GM12878 (cell line): Measurements from ENCODE around the gene TXNRD1. TPM values are rescaled to one million over a fixed set of nuclear protein-coding genes. Genes with fewer than 3 reads are reported as not detected.

Experiments used
- ATAC-seq: fragments of 200-7000 bp; cut with Tn5 transposase; 3 replicates; pipeline ENCODE4 v1.9.1; 2020; ENCODE audit warnings: mild to moderate bottlenecking, moderate library complexity
- BruUV-seq: library from RNA; stranded (reverse); fragments of 400-500 nt; replicated peaks from 2 replicates; lab custom pipeline; 2021; lab: Mats Ljungman, UMichigan
- CTCF ChIA-PET: fragments of 300-600 bp; sonication (Branson Sonifier 250); formaldehyde crosslinking; extraction: SDS; loops from one replicate; lab custom pipeline; 2021; ENCODE audit warnings: inconsistent platforms; lab: Yijun Ruan, JAX
- POLR2A ChIA-PET: fragments of 350-600 bp; formaldehyde crosslinking; extraction: SDS; loops from one replicate; lab custom pipeline; 2021; ENCODE audit warnings: inconsistent platforms; lab: Charles Lee
- RAD21 ChIA-PET: fragments of 300-600 bp; sonication (Branson Sonifier 250); formaldehyde crosslinking; loops from one replicate; lab custom pipeline; 2023; ENCODE audit warnings: antibody characterized with exemption; ENCODE audit not compliant: unreplicated experiment; lab: Charles Lee
- SMC1A ChIA-PET: fragments of 300-600 bp; sonication (Branson Sonifier 250); formaldehyde crosslinking; loops from one replicate; lab custom pipeline; 2023; ENCODE audit not compliant: unreplicated experiment, uncharacterized antibody; lab: Charles Lee
- DNase-seq: peaks from one replicate; pipeline ENCODE4 v3.0.0-alpha.2; 2011; ENCODE audit warnings: low read depth, low spot score
- FAIRE-seq: peaks from 3 replicates; lab custom pipeline; 2011; peaks lifted over from hg19 to GRCh38; lab: Jason Lieb, UNC
- H2AFZ ChIP-seq: 2 replicates; pipeline ENCODE4 v1.6.0; 2011; ENCODE audit warnings: low read depth, low read length, control low read depth; ENCODE audit not compliant: control insufficient read depth
- H3K27ac ChIP-seq: 2 replicates; pipeline ENCODE4 v1.5.1; 2011; ENCODE audit warnings: control low read depth; ENCODE audit not compliant: control insufficient read depth, insufficient read depth
- H3K27me3 ChIP-seq, 2 experiments: replicated peaks in 1 of 2; 2 replicates each; pipeline versions ENCODE4 v1.6.0 to v1.6.1; 2011; ENCODE audit warnings: low read length in 1 of 2; ENCODE audit not compliant: control insufficient read depth in 2 of 2, insufficient read depth in 2 of 2
- H3K36me3 ChIP-seq, 2 experiments: 2 replicates each; pipeline ENCODE4 v1.5.1; 2011; ENCODE audit warnings: low read length in 1 of 2; ENCODE audit not compliant: control insufficient read depth in 2 of 2, insufficient read depth in 2 of 2
- H3K4me1 ChIP-seq: 2 replicates; pipeline ENCODE4 v1.6.1; 2011; ENCODE audit warnings: mild to moderate bottlenecking, low read length, moderate library complexity, mixed read lengths; ENCODE audit not compliant: control insufficient read depth, insufficient read depth
- H3K4me2 ChIP-seq: 2 replicates; pipeline ENCODE4 v1.6.0; 2011; ENCODE audit warnings: control low read depth; ENCODE audit not compliant: control insufficient read depth, insufficient read depth
- H3K4me3 ChIP-seq: fragments of 200-600 bp; sonication (generic); 2 replicates; pipeline ENCODE4 v1.5.1; 2016
- H3K79me2 ChIP-seq: 2 replicates; pipeline ENCODE4 v1.6.0; 2011; ENCODE audit warnings: low read length; ENCODE audit not compliant: control insufficient read depth, insufficient read depth
- H3K9ac ChIP-seq: 2 replicates; pipeline ENCODE4 v1.8.0; 2011; ENCODE audit warnings: low read length, control low read depth, mixed read lengths; ENCODE audit not compliant: control insufficient read depth, insufficient read depth
- H3K9me3 ChIP-seq: replicated peaks from 3 replicates; pipeline ENCODE4 v1.5.1; 2011; ENCODE audit warnings: mild to moderate bottlenecking, low read length; ENCODE audit not compliant: control insufficient read depth, insufficient read depth
- H4K20me1 ChIP-seq: 2 replicates; pipeline ENCODE4 v1.6.0; 2011; ENCODE audit not compliant: control insufficient read depth, insufficient read depth
- CBX3 ChIP-seq: fragments of 200-600 bp; sonication (generic); IDR thresholded peaks from 2 replicates; pipeline ENCODE4 v1.6.1; 2016; ENCODE audit warnings: low read depth, borderline replicate concordance
- RELB ChIP-seq: fragments of 450-650 bp; IDR thresholded peaks from 2 replicates; pipeline ENCODE4 v1.6.1; 2017; ENCODE audit warnings: low read depth, mild to moderate bottlenecking, moderate library complexity
- SMAD1 ChIP-seq: fragments of 450-650 bp; IDR thresholded peaks from 2 replicates; pipeline ENCODE4 v1.6.1; 2018; ENCODE audit warnings: mild to moderate bottlenecking, low read depth; ENCODE audit not compliant: partially characterized antibody
- TBL1XR1 ChIP-seq: IDR thresholded peaks from 2 replicates; pipeline ENCODE4 v1.6.1; 2012; ENCODE audit warnings: low read depth, low read length, improper control_type of control experiment
- ZNF687 ChIP-seq: fragments of 450-650 bp; IDR thresholded peaks from 2 replicates; pipeline ENCODE4 v1.6.1; 2017; ENCODE audit warnings: mild to moderate bottlenecking, moderate library complexity
- WGBS: methylation state at CpG from one replicate; pipeline ENCODE4 v1.1.6; 2016; ENCODE audit warnings: low lambda C conversion rate; ENCODE audit not compliant: insufficient replicate concordance, insufficient coverage; ENCODE audit errors: missing lambda C conversion rate; 5-methylcytosine and 5-hydroxymethylcytosine counted together
- in situ Hi-C: fragments of 300-500 bp; cut with MboI; formaldehyde crosslinking; loops from 9 replicates; pipeline ENCODE4 v1.14.3; 2018; ENCODE audit warnings: mixed read lengths
- intact Hi-C: fragments of 100-400 bp; cut with micrococcal nuclease; formaldehyde crosslinking; loops from one replicate; pipeline ENCODE4 v1.14.2; 2022; ENCODE audit not compliant: unreplicated experiment
- polyA plus RNA-seq, 11 experiments: library from polyadenylated mRNA; depleted of rRNA in 4 of 11; unstranded in 6 of 11; stranded (reverse) in 5 of 11; fragments of >200 nt; fragmentation: Nextera tagmentation in 4 of 11; fragmentation: Illumina TruSeq in 1 of 11; extraction: Ambion mirVana in 4 of 11; extraction: Trizol in 1 of 11; gene quantifications; 1 replicate in 1 of 11; 2 replicates in 10 of 11; pipeline versions ENCODE4 v1.2.1 to v1.2.3, GENCODE V29; 2011 to 2016; ENCODE audit warnings: inconsistent platforms in 2 of 11, missing spikeins in 2 of 11, low read depth in 1 of 11
- total RNA-seq, 4 experiments: library from RNA; depleted of rRNA in 3 of 4; stranded (reverse); fragments of >200 nt in 3 of 4; fragmentation: Illumina TruSeq in 1 of 4; extraction: Trizol in 1 of 4; gene quantifications; 2 replicates each; pipeline versions ENCODE4 v1.2.1 to v1.2.3, GENCODE V29; 2013 to 2021

Gene TXNRD1
- total and polyA plus RNA-seq, 10 of the 15 experiments (the other 5 are each of a cell fraction or from before 2014, with no cell fraction given) = 52.6 to 84.6 (median 67.8) TPM

- TF ChIP-seq ZNF687 = no peak
- no peak for TF ChIP-seq SMAD1
- no peak for TF ChIP-seq TBL1XR1
- TF ChIP-seq CBX3 = no peak
These were observed 32.1 kb downstream of the TXNRD1 start (continued) for GRCh38 chr12:104247698-104248097.

GRCh38 chr12:104248444-104248843 lies 32.9 kb downstream of the TXNRD1 start:
- H3K27ac ChIP-seq = no peak overlapping the region
- WGBS = 73% methylated on average over 8 of the region's 8 CpGs
- H3K9ac ChIP-seq = no peak overlapping the region
- no peak overlapping the region for H3K4me3 ChIP-seq
- DNase-seq (no peak), ATAC-seq (no peak), FAIRE-seq (no peak)
- BruUV-seq = no TSS peak
- ChIA-PET POLR2A (no interaction called here), CTCF (no interaction called here), SMC1A (no interaction called here), RAD21 (no interaction called here)
- no peaks in the 10 kb centered on the region for H3K9me3 ChIP-seq
- no peaks in the 10 kb centered on the region for H3K4me1 ChIP-seq
- in situ Hi-C loops = no loop called here
- no peak overlapping the region for H3K4me2 ChIP-seq
- intact Hi-C loops = no loop called here
- no peaks in the 10 kb centered on the region for H4K20me1 ChIP-seq
- H3K36me3 ChIP-seq = no peaks in the 10 kb centered on the region
- TF ChIP-seq CBX3 (no peak), RELB (no peak)
- no peak overlapping the region for H2AFZ ChIP-seq
- no peaks in the 10 kb centered on the region for H3K27me3 ChIP-seq
- H3K79me2 ChIP-seq = no peaks in the 10 kb centered on the region
